A549 (cell line): Measurements from ENCODE around the gene FIZ1. TPM values are rescaled to one million over a fixed set of nuclear protein-coding genes. Genes with fewer than 3 reads are reported as not detected.

ENCODE experiments used
- ATAC-seq, 2 experiments: fragments of 200-7000 bp in 1 of 2; fragments of >200 bp in 1 of 2; cut with Nextera tagmentation in 1 of 2; cut with Tn5 transposase in 1 of 2; 3 replicates each; pipeline versions ENCODE4 v1.8.0 to v1.9.1; 2018 to 2020; ENCODE audit warnings: mild to moderate bottlenecking in 1 of 2, moderate library complexity in 1 of 2
- CTCF ChIA-PET: fragments of 300-600 bp; sonication (Branson Sonifier 250); formaldehyde crosslinking; extraction: SDS; loops from one replicate; lab custom pipeline; 2021; ENCODE audit warnings: antibody characterized with exemption, inconsistent platforms; lab: Yijun Ruan, JAX
- POLR2A ChIA-PET: fragments of 350-600 bp; formaldehyde crosslinking; extraction: SDS; loops from one replicate; lab custom pipeline; 2021; ENCODE audit warnings: antibody characterized with exemption, inconsistent platforms; lab: Yijun Ruan, JAX
- DNase-seq, 2 experiments: peaks; one replicate each; pipeline versions ENCODE4 v3.0.0 to v3.0.0-alpha.2; 2011 to 2016; ENCODE audit warnings: low read depth in 1 of 2, low spot score in 1 of 2
- FAIRE-seq: peaks from 2 replicates; lab custom pipeline; 2011; peaks lifted over from hg19 to GRCh38; lab: Jason Lieb, UNC
- H3K27ac ChIP-seq, 2 experiments: fragments of >200 bp; sonication (Bioruptor Twin); formaldehyde crosslinking; 3 replicates each; pipeline ENCODE4 v1.5.1; 2016 to 2017
- H3K4me1 ChIP-seq: fragments of >200 bp; sonication (Bioruptor Twin); formaldehyde crosslinking; 3 replicates; pipeline ENCODE4 v1.6.1; 2016
- H3K4me2 ChIP-seq: fragments of >200 bp; sonication (Bioruptor Twin); formaldehyde crosslinking; 3 replicates; pipeline ENCODE4 v1.6.1; 2016
- H3K4me3 ChIP-seq: fragments of >200 bp; sonication (Bioruptor Twin); formaldehyde crosslinking; 3 replicates; pipeline ENCODE4 v1.5.1; 2016
- H3K9me3 ChIP-seq: fragments of >200 bp; sonication (Bioruptor Twin); formaldehyde crosslinking; 3 replicates; pipeline ENCODE4 v1.6.1; 2016
- CBX2 ChIP-seq: fragments of 200-600 bp; sonication (generic); IDR thresholded peaks from 2 replicates; pipeline ENCODE4 v1.6.1; 2016; ENCODE audit warnings: low read depth, mild to moderate bottlenecking, borderline replicate concordance
- CEBPB ChIP-seq, 2 experiments: fragments of >200 bp in 1 of 2; sonication (Bioruptor Twin) in 1 of 2; formaldehyde crosslinking in 1 of 2; IDR thresholded peaks; 2 replicates each; pipeline ENCODE4 v1.6.1; 2012 to 2016
- CHD2 ChIP-seq: fragments of 150-350 bp; IDR thresholded peaks from 2 replicates; pipeline ENCODE4 v1.6.1; 2014; ENCODE audit warnings: low read length; ENCODE audit not compliant: partially characterized antibody
- CHD4 ChIP-seq: fragments of 200-600 bp; sonication (generic); IDR thresholded peaks from 2 replicates; pipeline ENCODE4 v1.6.1; 2016; ENCODE audit warnings: antibody characterized with exemption, mild to moderate bottlenecking, borderline replicate concordance
- EHF ChIP-seq: fragments of 250-450 bp; sonication (Bioruptor Pico); IDR thresholded peaks from 2 replicates; pipeline ENCODE4 v1.5.0; 2020; ENCODE audit warnings: mild to moderate bottlenecking
- EHMT2 ChIP-seq: fragments of 200-600 bp; sonication (generic); IDR thresholded peaks from 2 replicates; pipeline ENCODE4 v1.6.1; 2016; ENCODE audit warnings: antibody characterized with exemption, low read depth, mild to moderate bottlenecking, moderate library complexity
- FOSL2 ChIP-seq, 2 experiments: fragments of 450-650 bp in 1 of 2; fragments of >200 bp in 1 of 2; sonication (Bioruptor Twin) in 1 of 2; formaldehyde crosslinking; IDR thresholded peaks; 2 replicates each; pipeline versions ENCODE4 v1.5.0 to v1.6.1; 2016 to 2020; ENCODE audit warnings: mild to moderate bottlenecking in 1 of 2, moderate library complexity in 1 of 2
- HDAC2 ChIP-seq: fragments of 200-600 bp; sonication (generic); IDR thresholded peaks from 2 replicates; pipeline ENCODE4 v1.6.1; 2016
- HMGXB4 ChIP-seq: fragments of 250-450 bp; sonication (Bioruptor Pico); IDR thresholded peaks from 2 replicates; pipeline ENCODE4 v1.5.0; 2021; ENCODE audit warnings: mild to moderate bottlenecking, moderate library complexity, borderline replicate concordance
- HOXA7 ChIP-seq: fragments of 250-450 bp; sonication (Bioruptor Pico); IDR thresholded peaks from 2 replicates; pipeline ENCODE4 v1.5.0; 2020; ENCODE audit warnings: mild to moderate bottlenecking, moderate library complexity
- JUNB ChIP-seq: fragments of >200 bp; sonication (Bioruptor Twin); formaldehyde crosslinking; IDR thresholded peaks from 2 replicates; pipeline ENCODE4 v1.6.1; 2016
- MAZ ChIP-seq: fragments of 150-350 bp; IDR thresholded peaks from 2 replicates; pipeline ENCODE4 v1.6.1; 2014; ENCODE audit warnings: antibody characterized with exemption, low read depth, low read length, borderline replicate concordance
- MYC ChIP-seq: IDR thresholded peaks from 2 replicates; pipeline ENCODE4 v1.6.1; 2012; ENCODE audit warnings: mild to moderate bottlenecking, inconsistent platforms, low read length, improper control_type of control experiment, borderline replicate concordance
- NFE2L2 ChIP-seq: fragments of 150-350 bp; conservative IDR thresholded peaks from 2 replicates; pipeline ENCODE4 v1.6.1; 2014; ENCODE audit warnings: low read length
- POLR2AphosphoS2 ChIP-seq: conservative IDR thresholded peaks from 2 replicates; pipeline ENCODE4 v1.6.1; 2012; ENCODE audit warnings: low read length, improper control_type of control experiment, inconsistent platforms
- RCOR1 ChIP-seq: fragments of 150-350 bp; IDR thresholded peaks from 2 replicates; pipeline ENCODE4 v1.6.1; 2014; ENCODE audit warnings: antibody characterized with exemption, low read length, low read depth
- RNF2 ChIP-seq: fragments of 200-600 bp; sonication (generic); IDR thresholded peaks from 2 replicates; pipeline ENCODE4 v1.6.1; 2016; ENCODE audit warnings: low read depth, mild to moderate bottlenecking, antibody characterized with exemption, moderate library complexity, borderline replicate concordance
- SMC3 ChIP-seq: fragments of >200 bp; sonication (Bioruptor Twin); formaldehyde crosslinking; IDR thresholded peaks from 3 replicates; pipeline ENCODE4 v1.6.1; 2018; ENCODE audit warnings: inconsistent platforms
- ZC3H11A ChIP-seq: fragments of 450-650 bp; IDR thresholded peaks from 2 replicates; pipeline ENCODE4 v1.6.1; 2014; ENCODE audit warnings: antibody characterized with exemption, mild to moderate bottlenecking
- ZNF302 ChIP-seq: fragments of 250-450 bp; sonication (Bioruptor Pico); IDR thresholded peaks from 2 replicates; pipeline ENCODE4 v1.9.0; 2021; ENCODE audit warnings: inconsistent platforms, mild to moderate bottlenecking, moderate library complexity
- ZSCAN20 ChIP-seq: fragments of 250-450 bp; sonication (Bioruptor Pico); IDR thresholded peaks from 2 replicates; pipeline ENCODE4 v1.8.0; 2022; ENCODE audit warnings: mild to moderate bottlenecking, moderate library complexity
- WGBS: methylation state at CpG from one replicate; pipeline ENCODE4 v1.1.6; 2017; ENCODE audit errors: missing lambda C conversion rate; 5-methylcytosine and 5-hydroxymethylcytosine counted together
- polyA plus RNA-seq, 4 experiments: library from polyadenylated mRNA; depleted of rRNA in 3 of 4; stranded (reverse); fragments of >200 nt; fragmentation: RNase III in 1 of 4; extraction: RNeasy Plus Mini Kit Qiagen cat#74134 plus additional on column Dnase treatment in 1 of 4; gene quantifications; 2 replicates in 3 of 4; 3 replicates in 1 of 4; pipeline ENCODE4 v1.2.3, GENCODE V29; 2011 to 2017
- TF ChIP-seq, protein P1 (sequence below): fragments of 200-600 bp; sonication (generic); IDR thresholded peaks from 2 replicates; pipeline ENCODE4 v1.6.1; 2016; ENCODE audit warnings: antibody characterized with exemption, mild to moderate bottlenecking, moderate library complexity

FIZ1 gene
- polyA plus RNA-seq, 2 of the 4 experiments (the other 2 are of a cell fraction), result 10.3 to 16.9 TPM

DNA sequence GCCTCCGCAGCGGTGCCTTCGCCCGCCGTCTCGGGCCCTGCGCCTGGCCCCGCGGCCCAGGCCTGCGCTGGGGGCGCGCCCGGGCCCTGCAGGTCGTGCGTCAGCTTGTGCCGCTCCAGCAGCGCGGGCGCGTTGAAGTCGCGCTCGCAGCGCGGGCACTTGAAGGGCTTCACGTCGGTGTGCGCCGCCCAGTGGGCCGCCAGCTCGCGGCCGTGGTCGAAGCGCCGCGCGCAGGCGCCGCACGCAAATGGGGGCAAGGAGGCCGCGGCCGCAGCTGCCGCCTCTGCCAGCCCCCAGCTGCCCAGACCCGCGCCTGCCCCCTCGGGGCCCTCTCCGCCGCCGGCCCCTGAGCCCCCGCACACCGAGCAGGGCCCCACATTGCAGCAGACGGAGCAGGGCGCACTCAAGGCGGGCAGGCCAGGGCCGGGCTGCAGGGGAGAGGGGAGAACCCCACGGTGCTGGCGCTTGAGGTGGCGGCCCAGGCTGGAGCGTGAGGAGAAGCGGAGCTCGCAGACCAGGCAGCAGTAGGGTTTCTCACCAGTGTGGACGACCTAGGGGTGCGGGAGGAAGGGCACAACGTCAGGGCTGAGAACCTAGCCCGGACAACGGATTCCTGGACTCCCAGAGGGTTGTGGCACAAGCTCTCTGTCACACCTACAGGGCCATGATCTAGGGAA, 6.1 kb downstream of the FIZ1 start:
- CTCF ChIA-PET, result interaction anchor here (1.1 to 1.9 kb wide), 7 partner anchors 13 to 451 kb away, joined by 3 to 7 read pairs (median 4); no protein-coding TSS in a partner anchor

DNA sequence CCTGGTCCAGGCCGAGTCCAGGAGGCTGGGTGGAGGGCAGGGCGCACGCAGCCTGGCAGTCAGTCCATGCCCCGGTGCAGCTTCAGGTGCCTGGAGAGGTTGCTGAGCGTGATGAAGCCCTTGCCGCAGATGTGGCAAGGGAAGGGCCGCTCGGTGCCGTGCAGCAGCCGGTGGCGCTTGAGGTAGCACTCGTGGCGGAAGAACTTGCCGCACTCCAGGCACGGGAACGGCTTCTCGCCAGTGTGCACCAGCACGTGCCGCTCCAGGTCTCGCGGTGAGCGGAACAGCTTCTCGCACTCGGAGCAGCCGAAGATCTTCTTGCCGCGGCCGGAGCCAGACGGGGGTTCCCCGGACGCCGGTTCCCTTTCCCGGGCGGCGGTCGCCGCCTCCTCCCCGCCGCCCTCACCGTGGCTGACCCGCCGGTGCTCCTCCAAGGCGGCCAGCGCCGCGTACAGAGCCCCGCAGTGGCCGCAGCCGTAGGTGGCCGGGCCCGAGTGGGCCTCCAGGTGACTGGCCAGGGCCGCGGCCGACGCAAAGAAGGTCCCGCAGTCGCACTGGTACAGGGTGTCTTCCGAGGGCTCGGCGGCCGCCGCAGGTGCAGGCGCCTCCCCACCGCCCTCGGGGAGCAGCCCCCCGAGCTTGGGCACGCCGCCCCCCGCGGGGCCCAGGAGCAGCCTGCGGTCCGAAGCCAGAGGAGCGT, 6.8 kb downstream of the FIZ1 start:
- Histone ChIP-seq H3K4me3 (no peak overlapping the region), H3K4me1 (no peaks in the 10 kb centered on the region), H3K27ac (no peak overlapping the region), H3K9me3 (no peaks in the 10 kb centered on the region), H3K4me2 (no peak overlapping the region)
- TF ChIP-seq HOXA7 (CRISPR knock-in tag) (no peak), HDAC2 (no peak), MYC (no peak), RNF2 (no peak), CBX2 (no peak), ZSCAN20 (no peak), MAZ (no peak), CHD2 (no peak), NFE2L2 (no peak), FOSL2 (IDR thresholded peaks at IDR 0.05) (no peak), FOSL2 (CRISPR knock-in tag; IDR thresholded peaks at IDR 0.05) (no peak)
- TF ChIP-seq, protein P1, sequence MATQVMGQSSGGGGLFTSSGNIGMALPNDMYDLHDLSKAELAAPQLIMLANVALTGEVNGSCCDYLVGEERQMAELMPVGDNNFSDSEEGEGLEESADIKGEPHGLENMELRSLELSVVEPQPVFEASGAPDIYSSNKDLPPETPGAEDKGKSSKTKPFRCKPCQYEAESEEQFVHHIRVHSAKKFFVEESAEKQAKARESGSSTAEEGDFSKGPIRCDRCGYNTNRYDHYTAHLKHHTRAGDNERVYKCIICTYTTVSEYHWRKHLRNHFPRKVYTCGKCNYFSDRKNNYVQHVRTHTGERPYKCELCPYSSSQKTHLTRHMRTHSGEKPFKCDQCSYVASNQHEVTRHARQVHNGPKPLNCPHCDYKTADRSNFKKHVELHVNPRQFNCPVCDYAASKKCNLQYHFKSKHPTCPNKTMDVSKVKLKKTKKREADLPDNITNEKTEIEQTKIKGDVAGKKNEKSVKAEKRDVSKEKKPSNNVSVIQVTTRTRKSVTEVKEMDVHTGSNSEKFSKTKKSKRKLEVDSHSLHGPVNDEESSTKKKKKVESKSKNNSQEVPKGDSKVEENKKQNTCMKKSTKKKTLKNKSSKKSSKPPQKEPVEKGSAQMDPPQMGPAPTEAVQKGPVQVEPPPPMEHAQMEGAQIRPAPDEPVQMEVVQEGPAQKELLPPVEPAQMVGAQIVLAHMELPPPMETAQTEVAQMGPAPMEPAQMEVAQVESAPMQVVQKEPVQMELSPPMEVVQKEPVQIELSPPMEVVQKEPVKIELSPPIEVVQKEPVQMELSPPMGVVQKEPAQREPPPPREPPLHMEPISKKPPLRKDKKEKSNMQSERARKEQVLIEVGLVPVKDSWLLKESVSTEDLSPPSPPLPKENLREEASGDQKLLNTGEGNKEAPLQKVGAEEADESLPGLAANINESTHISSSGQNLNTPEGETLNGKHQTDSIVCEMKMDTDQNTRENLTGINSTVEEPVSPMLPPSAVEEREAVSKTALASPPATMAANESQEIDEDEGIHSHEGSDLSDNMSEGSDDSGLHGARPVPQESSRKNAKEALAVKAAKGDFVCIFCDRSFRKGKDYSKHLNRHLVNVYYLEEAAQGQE, result no peak
- ATAC-seq, result no peak
- POLR2A ChIA-PET, result no interaction called here
- DNase-seq, result no peak
- FAIRE-seq, result no peak
- CTCF ChIA-PET, result interaction anchor here (0.8 to 1.9 kb wide), 5 partner anchors 14 to 451 kb away, joined by 3 to 7 read pairs (median 4); no protein-coding TSS in a partner anchor
- WGBS, result 97% methylated on average over 55 of the region's 73 CpGs

More for the DNA sequence above, 6.1 kb downstream of the FIZ1 start:
- ATAC-seq (no peak), DNase-seq (no peak), FAIRE-seq (no peak)
- TF ChIP-seq JUNB (no peak), ZNF302 (no peak), EHMT2 (no peak), POLR2AphosphoS2 (no peak)
- WGBS, result 98% methylated on average over 64 of the region's 68 CpGs
- Histone ChIP-seq H3K4me1 (peaks cover 2% of the 10 kb centered on the region; the same call in 1 of the 3 replicates), H3K27ac (no peak overlapping the region), H3K4me3 (no peak overlapping the region), H3K9me3 (no peaks in the 10 kb centered on the region), H3K4me2 (no peak overlapping the region)
- POLR2A ChIA-PET, result interaction anchor here (0.7 to 0.9 kb wide), 2 partner anchors 13 to 31 kb away, joined by 3 read pairs; partner anchors contain the start of genes ZNF784 and ZNF865

DNA sequence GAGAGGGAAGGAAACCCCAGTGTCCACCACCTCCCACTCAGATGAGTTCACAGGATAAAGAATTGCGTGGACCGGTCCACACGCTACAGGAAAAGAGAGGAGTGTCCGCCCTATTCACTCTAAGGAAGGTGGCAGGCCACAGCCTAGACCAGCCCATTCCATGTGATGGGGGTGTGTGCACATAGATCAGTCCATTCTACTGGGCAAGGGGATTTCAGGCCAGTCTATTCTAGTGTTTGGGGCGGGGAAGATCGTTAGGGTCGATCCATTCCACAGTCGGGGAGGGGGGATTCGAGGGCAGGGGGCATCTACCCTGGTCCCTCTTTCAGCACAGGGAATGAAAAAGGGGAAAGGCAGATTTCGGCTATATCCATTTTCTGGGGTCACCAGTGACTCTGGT, 7.8 kb downstream of the FIZ1 start:
- peaks cover 4% of the 10 kb centered on the region for H3K4me1 ChIP-seq
- 74% methylated on average over 10 of the region's 10 CpGs for WGBS
- DNase-seq (peak in 1 of 2 experiments; percentile 61), ATAC-seq (peak in 1 of 2 experiments; percentile 21; a peak in 3 of 6 replicates), FAIRE-seq (no peak)
- CTCF ChIA-PET, result interaction anchor here (0.8 to 1.6 kb wide), 3 partner anchors 7 to 88 kb away, joined by 3 to 4 read pairs (median 3); partner anchors contain the start of gene FIZ1
- POLR2A ChIA-PET, result no interaction called here
- H3K4me3 ChIP-seq, result no peak overlapping the region
- H3K9me3 ChIP-seq, result no peaks in the 10 kb centered on the region
- TF ChIP-seq HDAC2 (no peak), CHD4 (no peak), ZC3H11A (no peak), RCOR1 (no peak), EHF (CRISPR knock-in tag) (no peak), FOSL2 (IDR thresholded peaks at IDR 0.05) (no peak), FOSL2 (CRISPR knock-in tag; IDR thresholded peaks at IDR 0.05) (no peak), HMGXB4 (CRISPR knock-in tag) (no peak), JUNB (no peak), CEBPB (IDR thresholded peaks at IDR 0.05) (no peak), SMC3 (no peak)
- no peak overlapping the region for H3K27ac ChIP-seq
- H3K4me2 ChIP-seq, result no peak overlapping the region
